ENCODE results near the gene MVK.

The MVK gene

DNA sequence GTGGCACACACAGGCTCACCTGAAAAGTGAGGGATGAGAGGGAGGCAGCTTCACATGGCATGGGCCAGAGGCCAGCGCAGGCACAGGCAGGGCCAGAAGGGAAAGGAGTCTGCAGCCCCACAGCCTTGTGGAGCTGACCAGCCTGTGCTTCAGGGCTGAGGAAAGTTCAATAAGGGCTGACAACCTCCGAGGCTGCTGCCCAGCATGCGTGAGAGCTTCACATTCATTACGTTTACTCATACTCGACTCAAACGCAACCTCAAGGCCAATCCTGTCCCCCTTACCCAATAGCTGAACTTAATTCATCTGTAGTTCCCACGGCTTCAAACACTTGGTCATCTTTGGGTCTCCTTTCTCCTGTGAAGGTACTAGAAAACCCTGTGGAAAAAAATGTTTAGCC, 5.1 kb upstream of the MVK start:
- DNase-seq = no peak

GRCh38 chr12:109571773-109572505, 1.7 kb upstream of the MVK start:
- no peak for DNase-seq

GRCh38 chr12:109572506-109572845, 1.1 kb upstream of the MVK start:
- DNase-seq = no peak

GRCh38 chr12:109573914-109574244, 285 bp downstream of the MVK start:
- DNase-seq = no peak

DNA sequence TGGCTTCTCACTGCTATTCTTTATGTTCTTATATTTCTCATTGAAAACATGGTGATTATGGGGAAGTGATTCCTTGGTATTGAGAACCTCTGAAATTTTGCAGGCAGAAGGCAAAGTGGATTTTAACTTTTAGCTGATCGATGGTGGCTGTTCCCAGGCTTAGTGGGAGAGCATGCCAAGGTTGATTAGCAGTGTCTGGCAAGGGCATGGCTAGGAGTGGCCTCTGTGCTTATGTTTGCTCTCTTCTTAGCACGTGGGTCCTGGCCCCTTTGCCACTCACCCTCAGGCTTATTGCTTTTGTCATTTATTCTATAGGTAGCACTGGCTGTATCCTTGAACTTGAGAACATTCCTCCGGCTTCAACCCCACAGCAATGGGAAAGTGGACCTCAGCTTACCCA, 2.1 kb downstream of the MVK start:
- DNase-seq = no peak

GRCh38 chr12:109577311-109577710, 3.7 kb downstream of the MVK start:
- DNase-seq = no peak

DNA sequence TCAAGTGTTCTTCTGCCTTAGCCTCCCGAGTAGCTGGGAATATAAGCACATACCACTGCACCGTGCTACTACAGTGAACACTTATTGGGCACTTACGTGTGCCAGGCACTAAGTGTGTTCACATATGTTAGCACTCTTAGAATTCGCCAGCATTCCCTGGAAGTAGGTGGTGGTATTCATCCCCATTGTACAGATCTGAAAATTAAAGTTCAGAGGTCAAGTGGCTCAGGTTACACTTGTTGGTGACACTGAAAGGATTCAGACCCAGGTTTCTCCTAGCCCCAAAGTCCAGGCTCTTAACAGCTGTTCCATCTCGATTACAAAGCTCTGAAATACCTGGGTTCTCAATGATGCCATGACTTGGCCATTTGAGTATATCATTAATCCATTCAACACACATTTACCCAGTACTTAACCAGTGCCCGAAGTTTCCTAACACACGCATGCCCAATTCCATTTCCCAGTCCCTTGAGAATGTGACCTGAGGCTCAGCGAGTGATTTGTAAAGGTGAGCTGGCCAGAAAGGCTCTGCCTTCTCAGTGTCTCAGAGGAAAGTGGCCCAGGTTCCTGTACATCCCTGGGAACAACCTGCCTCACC, 4.8 kb downstream of the MVK start:
- DNase-seq = no peak

- DNase-seq = no peak
Measured at GRCh38 chr12:109579639-109580038, 6.0 kb downstream of the MVK start.

DNA sequence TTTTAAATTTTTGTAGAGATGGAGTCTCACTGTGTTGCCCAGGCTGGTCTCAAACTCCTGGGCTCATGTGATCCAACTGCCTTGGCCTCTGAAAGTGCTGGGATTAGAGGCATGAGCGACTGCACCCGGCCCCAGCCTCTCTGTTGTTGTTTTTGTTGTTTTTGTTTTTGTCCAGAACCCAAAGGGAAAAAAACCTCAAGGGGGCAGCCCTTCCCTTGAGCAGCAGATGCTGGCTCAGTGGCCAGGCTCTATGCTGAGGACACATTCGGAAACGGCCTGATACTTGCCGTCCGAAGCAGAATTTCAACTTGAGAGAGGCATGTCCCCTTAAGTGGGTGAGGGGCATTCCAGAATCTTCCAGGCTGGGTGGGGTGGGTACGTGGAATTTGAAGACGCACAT, 6.7 kb downstream of the MVK start:
- DNase-seq = peak; percentile 5

DNA sequence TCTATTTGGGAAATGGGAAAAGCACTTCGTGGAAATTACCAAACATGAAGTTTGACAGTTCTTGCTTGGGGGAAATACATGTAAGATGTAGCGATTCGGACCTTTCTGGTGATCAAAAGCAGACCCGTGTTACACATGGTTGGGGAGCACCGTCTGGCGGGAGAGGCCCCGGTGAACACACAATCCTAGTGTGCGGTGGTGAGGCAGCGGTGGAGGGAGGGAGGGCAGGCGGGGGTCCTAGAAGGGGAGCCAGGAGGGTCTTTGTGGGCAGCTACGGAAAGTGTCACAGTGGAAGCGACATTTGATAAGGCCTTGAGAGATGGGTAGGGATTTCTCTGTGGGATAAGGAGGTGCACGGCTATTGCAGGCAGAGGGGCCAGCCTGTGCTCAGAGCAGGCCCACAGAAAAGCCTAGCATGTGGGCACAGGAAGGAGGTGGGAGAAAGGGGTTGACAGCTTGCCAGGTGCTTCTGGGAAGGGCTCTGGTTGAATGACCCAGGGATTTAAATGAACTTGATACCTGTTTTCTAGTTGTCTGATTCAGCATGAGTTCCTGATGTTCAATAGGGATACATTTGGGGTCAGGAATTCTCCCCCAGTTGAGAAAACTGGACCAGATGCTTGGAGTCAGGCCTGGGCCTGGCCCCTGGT, 7.2 kb downstream of the MVK start:
- DNase-seq = no peak

- no peak for DNase-seq
Measured at GRCh38 chr12:109581334-109581691, 7.7 kb downstream of the MVK start.

DNA sequence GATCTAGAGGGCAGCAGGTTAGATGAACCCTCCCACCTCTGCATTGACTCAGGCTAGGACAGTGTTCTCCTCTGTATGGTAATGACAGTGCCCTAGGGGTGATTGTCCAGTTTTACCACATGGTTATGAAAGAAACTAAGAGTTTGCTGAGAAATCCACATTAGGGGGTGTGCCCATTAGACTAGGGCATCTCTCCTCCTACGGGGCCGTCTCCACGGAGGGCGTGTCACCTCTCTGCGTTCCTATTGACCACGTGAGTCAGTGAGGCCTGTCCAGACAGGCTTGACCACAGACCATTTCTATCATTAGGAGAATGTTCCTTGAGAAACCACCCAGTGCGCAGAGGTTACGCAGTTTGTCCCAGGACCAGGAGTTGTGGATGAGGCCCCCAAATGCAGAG, 8.3 kb downstream of the MVK start:
- no peak for DNase-seq

GRCh38 chr12:109582636-109583035, 9.0 kb downstream of the MVK start:
- DNase-seq = no peak

GRCh38 chr12:109583733-109584132, 10.1 kb downstream of the MVK start:
- no peak for DNase-seq

DNA sequence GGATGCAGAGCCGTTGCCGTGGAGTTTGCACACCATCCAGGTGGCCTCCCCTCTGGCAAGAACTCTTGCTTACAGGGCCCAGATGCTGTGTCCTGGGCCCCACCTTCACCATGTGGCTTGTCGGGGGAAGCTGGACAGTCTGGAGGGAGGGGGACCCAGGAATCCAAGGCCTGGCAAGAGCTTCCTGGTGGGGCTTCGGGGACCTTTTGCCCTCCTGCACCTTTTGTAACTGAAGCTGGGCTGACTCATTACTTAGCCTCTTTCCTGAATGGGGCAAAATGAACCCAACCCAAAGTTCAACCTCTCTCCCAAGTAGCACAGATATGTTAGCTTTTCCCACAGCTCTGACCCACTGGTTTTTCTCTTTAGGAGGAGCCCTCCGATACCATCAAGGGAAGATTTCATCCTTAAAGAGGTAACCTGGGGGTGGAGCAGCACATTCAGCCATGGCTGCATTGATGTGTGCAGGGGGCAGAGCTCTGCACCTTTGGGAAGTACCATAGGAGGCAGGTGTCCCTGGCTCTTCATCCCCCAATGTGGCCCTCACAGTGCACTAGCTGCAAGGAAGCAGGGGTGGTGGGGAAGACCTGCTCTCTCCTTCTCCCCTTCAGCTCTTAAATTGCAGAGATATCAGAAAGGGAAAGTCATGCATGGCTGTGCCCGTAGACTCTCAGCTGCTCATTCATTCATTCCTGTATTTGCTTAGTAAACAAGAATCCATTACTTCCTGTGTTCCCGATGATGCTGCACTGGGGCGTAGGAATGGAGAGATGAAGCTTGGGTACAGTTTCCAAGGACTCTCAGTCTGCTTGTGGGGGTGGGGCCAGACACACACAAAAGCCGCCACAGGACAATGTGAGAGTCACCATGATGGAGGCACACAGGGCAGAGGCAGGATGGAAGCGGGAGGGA, 13.0 kb downstream of the MVK start:
- no peak for DNase-seq

DNA sequence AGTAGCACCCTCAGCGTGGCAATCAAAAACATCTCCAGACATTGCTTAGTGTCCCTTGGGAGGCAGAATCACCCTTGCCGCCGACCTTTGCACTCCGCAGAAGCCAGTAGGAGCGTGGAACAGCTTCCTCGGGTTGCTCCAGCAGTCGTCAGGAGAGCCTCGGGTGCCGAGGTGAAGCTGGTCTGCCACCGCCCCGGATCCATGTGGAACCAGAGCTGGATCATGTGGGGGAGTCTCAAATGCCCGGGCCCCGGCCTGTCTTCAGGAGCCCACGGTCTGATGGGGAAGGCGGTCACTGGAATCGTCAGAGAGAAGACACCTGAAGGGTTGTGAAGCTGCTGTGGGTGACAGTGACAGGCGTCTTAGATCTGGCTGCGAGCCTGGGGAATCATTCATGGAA, 14.3 kb downstream of the MVK start:
- DNase-seq = no peak

GRCh38 chr12:109588461-109589239, 15.1 kb downstream of the MVK start:
- no peak for DNase-seq

DNA sequence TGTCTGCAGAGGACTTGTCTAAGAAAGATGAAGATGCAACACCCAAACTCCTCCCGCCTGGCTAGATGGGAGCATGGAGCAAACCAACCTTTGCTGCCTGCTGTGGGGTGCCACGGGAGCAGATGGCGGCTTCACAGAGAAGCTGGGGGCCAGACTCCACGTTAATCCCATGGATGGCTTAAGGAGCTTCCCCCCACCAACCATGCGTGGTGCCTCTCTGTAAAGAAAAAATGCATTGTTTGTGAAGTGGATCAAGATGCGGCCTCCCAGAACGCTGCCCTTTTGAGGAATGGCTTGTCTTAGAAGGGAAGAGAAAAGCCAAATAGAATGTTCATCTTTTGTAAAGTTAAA, 15.6 kb downstream of the MVK start:
- no peak for DNase-seq

DNA sequence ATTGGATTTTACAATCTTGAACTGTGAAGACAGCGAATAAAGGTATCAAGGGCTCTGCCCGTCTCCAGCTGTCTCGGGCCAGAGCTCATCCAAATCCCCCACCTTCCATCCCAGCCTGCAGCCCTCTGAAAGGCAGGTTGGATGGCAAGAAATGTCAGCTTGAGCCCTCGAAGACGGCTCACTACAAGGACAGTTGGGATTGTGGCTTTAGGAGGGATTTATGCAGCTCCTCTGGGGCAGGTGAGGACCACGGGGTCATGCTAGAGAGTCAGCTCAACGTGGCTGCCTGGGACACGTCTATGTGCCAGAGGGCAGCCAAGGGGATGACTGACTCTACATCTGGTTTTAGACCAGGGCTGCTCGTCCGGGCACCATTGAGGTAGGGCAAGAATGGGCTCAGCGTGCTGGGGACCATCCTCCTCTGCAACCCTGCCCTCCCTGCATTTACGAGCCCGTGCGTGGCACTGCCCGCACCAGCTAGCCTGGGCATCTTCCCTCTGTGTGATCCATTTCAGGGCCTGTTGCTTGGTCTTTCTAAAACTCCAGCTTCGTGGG, 16.2 kb downstream of the MVK start:
- DNase-seq = no peak

- DNase-seq = no peak
Measured at GRCh38 chr12:109590566-109590965, 17.0 kb downstream of the MVK start.

GRCh38 chr12:109591041-109591440, 17.4 kb downstream of the MVK start:
- no peak for DNase-seq

DNA sequence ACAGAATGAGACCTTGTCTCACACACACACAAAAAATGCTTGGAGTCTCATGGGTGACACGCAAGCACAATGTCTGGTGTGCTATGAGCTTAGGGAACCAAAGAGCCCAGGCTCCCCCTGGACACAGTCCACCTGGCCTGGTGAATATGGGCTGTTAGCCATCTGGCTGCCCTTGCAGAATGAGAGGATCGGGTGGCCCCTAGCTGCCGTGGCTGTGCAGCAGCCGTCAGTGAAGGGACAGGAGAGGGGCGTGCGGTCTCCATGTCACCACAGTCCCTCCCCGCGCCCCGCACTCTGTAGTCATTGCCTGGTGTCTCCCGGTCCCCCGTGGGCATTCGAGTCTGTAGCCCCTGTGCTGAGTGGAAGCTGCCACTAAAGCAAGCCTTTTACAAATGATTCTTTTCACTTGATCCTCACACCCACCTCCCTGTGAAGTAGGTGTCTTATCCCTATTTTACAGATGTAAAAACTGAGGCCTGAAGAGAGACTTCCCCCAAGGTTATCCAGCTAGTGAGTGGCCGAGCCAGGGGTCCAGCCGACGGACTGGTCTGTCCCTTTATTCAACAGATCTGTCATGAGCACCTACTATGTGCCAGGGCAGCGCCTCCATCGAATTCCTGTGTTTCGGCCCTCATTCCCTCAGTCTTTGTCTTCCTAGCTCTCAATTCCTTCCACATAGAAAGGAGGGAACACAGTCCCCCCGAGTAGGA, 18.8 kb downstream of the MVK start:
- no peak for DNase-seq
